ENCODE measurements around the gene PRTFDC1.

DNA sequence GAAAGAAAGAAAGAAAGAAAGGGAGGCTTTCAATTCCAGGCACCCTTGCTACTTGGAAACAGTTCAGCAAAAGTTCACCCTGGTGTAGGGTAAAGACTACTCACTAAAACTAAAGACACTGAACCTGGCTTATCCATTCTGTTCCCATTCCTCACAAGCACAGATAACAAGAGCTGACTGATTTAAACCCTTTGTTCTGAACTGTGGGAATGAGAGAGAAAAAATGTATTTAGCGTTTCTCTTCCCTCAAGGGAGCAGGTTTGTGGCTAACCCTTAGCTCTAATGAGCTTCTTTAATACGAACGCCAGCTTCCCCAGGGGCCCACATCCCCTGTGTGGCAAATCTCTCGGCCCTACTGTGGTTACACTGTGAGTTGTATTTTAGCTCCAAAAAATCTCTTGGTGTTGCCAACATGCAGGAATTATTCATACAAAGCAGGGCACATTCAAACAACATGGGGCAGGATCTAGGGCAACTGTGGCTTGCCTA lies 23.3 kb downstream of the PRTFDC1 start:
- no peak for TF ChIP-seq CTCF (IDR thresholded peaks at IDR 0.05; ENCODE audit: insufficient read depth, low read length, poor library complexity, severe bottlenecking)
- TF ChIP-seq EZH2phosphoT487 (conservative IDR thresholded peaks at IDR 0.05; ENCODE audit: low read length): no peak
